ENCODE measurements around the gene DSTN.

- TF ChIP-seq POLR2AphosphoS5 (IDR thresholded peaks at IDR 0.05; ENCODE audit: control insufficient read depth, insufficient read depth, low read depth, low read length) (no peak), CHCHD3 (CRISPR knock-in tag; IDR thresholded peaks at IDR 0.05) (no peak), PRDM10 (IDR thresholded peaks at IDR 0.05; ENCODE audit: partially characterized antibody) (no peak), NRF1 (conservative IDR thresholded peaks at IDR 0.05 in 1 of 2, IDR thresholded peaks at IDR 0.05 in 1 of 2) (no peak), POLR2AphosphoS2 (IDR thresholded peaks at IDR 0.05; ENCODE audit: low read length) (no peak), EHMT2 (IDR thresholded peaks at IDR 0.05) (no peak), EP300 (IDR thresholded peaks at IDR 0.05; ENCODE audit: low read length) (no peak), ZNF143 (CRISPR knock-in tag; IDR thresholded peaks at IDR 0.05) (no peak), NCOA4 (IDR thresholded peaks at IDR 0.05; ENCODE audit: partially characterized antibody) (no peak), CTCF (IDR thresholded peaks at IDR 0.05 in 2 of 3, conservative IDR thresholded peaks at IDR 0.05 in 1 of 3; ENCODE audit: insufficient read depth in 2 of 3, low read depth in 1 of 3, low read length in 3 of 3) (no peak), KLF1 (tag; IDR thresholded peaks at IDR 0.05) (no peak)
These were observed 75.8 kb downstream of the DSTN start for GRCh38 chr20:17645546-17646208.
